ENCODE results near the gene CGB1. TPM values are rescaled to one million over a fixed set of nuclear protein-coding genes. Genes with fewer than 3 reads are reported as not detected.
A peak's percentile ranks its signal among the peaks of the same experiment; 100 is the strongest.
"Not testable (repeated sequence)": the region's sequence is repeated elsewhere in the genome, so short reads cannot be mapped to it uniquely, and the experiment has no call there.

Gene CGB1
- not detected for total RNA-seq

- H3K36me3 ChIP-seq; H3K27me3 ChIP-seq; H3K27ac ChIP-seq; H3K4me1 ChIP-seq; H3K9me3 ChIP-seq; DNase-seq; intact Hi-C loops (cut with DNase I); H3K4me3 ChIP-seq (replicated peaks in 1 of 3): not testable (repeated sequence)
- WGBS, 2 donors, result 56 to 61% methylated on average over 18 of the region's 18 CpGs
- TF ChIP-seq CTCF (IDR thresholded peaks at IDR 0.05), result peak in 1 of 6 experiments; percentile 9
These were observed at the start of gene CGB1 for GRCh38 chr19:49036815-49037214. CGB1 (minus strand) TSS chr19:49036895; CDS start chr19:49036711, 184 bp downstream.

DNA sequence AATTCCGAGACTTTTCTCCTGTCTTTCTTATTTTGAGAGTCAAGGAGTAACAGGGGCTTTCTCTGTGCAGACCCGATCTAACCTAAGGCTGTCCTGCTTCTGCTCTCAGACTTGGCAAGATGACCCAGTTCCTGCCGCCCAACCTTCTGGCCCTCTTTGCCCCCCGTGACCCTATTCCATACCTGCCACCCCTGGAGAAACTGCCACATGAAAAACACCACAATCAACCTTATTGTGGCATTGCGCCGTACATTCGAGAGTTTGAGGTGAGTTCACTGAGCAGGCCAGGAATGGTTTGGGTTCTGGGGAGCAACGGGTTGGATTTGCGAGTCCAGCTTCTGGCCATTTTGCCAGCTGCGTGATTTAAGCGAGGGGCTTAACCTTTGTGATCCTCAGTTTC, 49.6 kb upstream of the CGB1 start:
- peaks cover 15 to 19% of the 10 kb centered on the region in 2 donors for H3K36me3 ChIP-seq
- intact Hi-C loops (cut with DNase I), result no loop called here
- no peaks in the 10 kb centered on the region for H3K27me3 ChIP-seq
- peak overlapping the region in 2 of 3 donors; percentile 77 to 80 for H3K4me3 ChIP-seq (replicated peaks in 1 of 3)
- DNase-seq, result no peak
- TF ChIP-seq POLR2A (IDR thresholded peaks at IDR 0.05) (no peak), CTCF (IDR thresholded peaks at IDR 0.05) (no peak)
- peaks cover 11 to 25% of the 10 kb centered on the region in 2 donors for H3K4me1 ChIP-seq
- no peaks in the 10 kb centered on the region for H3K9me3 ChIP-seq
- 48 to 50% methylated on average over 11 of the region's 11 CpGs for WGBS, 2 donors
- peak overlapping the region in 1 of 3 donors; percentile 89 for H3K27ac ChIP-seq

- H3K9me3 ChIP-seq, result no peaks in the 10 kb centered on the region
- peak overlapping the region in 2 of 3 donors; percentile 70 to 89 for H3K27ac ChIP-seq
- DNase-seq, result no peak
- intact Hi-C loops (cut with DNase I), result no loop called here
- peaks cover 11 to 14% of the 10 kb centered on the region in 2 donors for H3K36me3 ChIP-seq
- H3K27me3 ChIP-seq, result no peaks in the 10 kb centered on the region
- WGBS, 2 donors, result 0 to 2% methylated on average over 14 of the region's 14 CpGs
- TF ChIP-seq POLR2A (IDR thresholded peaks at IDR 0.05) (no peak), CTCF (IDR thresholded peaks at IDR 0.05) (no peak)
- peak overlapping the region; percentile 60 to 80 (median 77) for H3K4me3 ChIP-seq (replicated peaks in 1 of 3)
- H3K4me1 ChIP-seq, result peaks cover 11 to 25% of the 10 kb centered on the region in 2 donors
These were observed 49.2 kb upstream of the CGB1 start for GRCh38 chr19:49085868-49086232.

DNA sequence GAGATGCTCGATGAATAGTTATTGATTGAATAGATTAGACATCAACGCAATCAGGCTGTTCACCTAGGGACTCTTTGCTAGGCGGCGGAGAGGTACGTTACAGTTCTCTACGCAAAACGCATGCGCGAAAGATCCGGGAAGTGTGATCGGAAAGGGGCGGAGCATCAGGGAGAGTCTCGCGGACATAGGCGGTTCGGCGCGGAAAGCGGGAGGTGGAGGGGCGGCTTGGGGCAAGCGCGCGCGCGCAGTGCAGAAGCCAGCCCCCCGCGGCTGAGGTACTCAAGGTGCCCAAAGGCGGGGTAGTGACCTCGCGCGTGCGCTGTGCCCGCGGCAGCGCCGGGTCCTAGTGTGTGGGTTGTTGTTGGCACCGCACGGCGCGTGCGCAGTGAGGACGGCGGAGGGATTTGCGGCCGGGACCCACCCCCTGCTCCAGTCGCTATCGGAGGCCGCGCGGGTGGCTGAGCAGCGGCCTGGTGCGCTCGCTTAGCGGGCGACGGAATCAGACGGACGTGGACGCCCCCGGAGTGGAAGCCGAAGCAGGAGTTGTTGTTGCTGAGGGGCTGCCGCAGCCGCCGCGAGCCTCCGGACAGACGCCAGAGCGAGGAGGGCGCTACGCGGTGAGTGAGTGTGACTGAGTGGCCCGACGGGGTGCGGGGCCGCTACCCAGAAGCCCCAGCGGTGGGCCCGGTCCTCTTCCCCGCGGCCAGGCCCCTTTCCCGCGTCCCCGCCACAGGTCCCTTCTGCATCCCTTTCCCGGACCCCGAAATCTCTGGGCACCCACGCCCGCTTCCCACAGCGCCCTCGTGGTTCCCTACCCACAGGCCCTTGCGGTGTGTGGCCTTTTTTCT, 48.5 kb upstream of the CGB1 start, which contains the start of gene SNRNP70:
Gene SNRNP70 (plus strand): TSS at position 432 of the 848 bp plus-strand sequence. CDS start 964 bp downstream, outside the sequence.
- H3K27me3 ChIP-seq, result no peaks in the 10 kb centered on the region
- intact Hi-C loops (cut with DNase I), result no loop called here
- H3K9me3 ChIP-seq, result no peaks in the 10 kb centered on the region
- peak within 1 kb of the TSS; percentile 60 to 80 (median 77) for H3K4me3 ChIP-seq (replicated peaks in 1 of 3)
- 0 to 1% methylated on average over 20 to 69 of the region's 89 CpGs for WGBS, 2 donors
- peaks cover 11 to 25% of the 10 kb centered on the region in 2 donors for H3K4me1 ChIP-seq
- peaks cover 4 to 8% of the 10 kb centered on the region in 2 donors for H3K36me3 ChIP-seq
- peak; percentile 99 to 100 for DNase-seq
- H3K27ac ChIP-seq, result peak within 1 kb of the TSS; percentile 70 to 89 (median 79)
- peak in 1 of 6 experiments; percentile 21 for TF ChIP-seq CTCF (IDR thresholded peaks at IDR 0.05)
- TF ChIP-seq POLR2A (IDR thresholded peaks at IDR 0.05), result peak; percentile 55 to 87

All from thyroid gland (tissue), 4 donors.